HG02763 (cell line): ENCODE data around the gene OR10K2.
"Not testable (repeated sequence)": the region's sequence is repeated elsewhere in the genome, so short reads cannot be mapped to it uniquely, and the experiment has no call there.

Experiments used
- ATAC-seq: cut with Tn5 transposase; IDR thresholded peaks from one replicate; pipeline ENCODE4 v1.9.1; 2021; ENCODE audit warnings: mild to moderate bottlenecking, moderate library complexity; ENCODE audit not compliant: unreplicated experiment

Gene OR10K2

GRCh38 chr1:158426137-158426536 is at the start of gene OR10K2:
Gene OR10K2 (minus strand): TSS chr1:158426237. CDS start chr1:158420866, 5,371 bp downstream.
- no peak for ATAC-seq

- no peak for ATAC-seq
These were observed 45.9 kb upstream of the OR10K2 start, which contains the start of gene OR10R2 for GRCh38 chr1:158471920-158472319. Gene OR10R2 (plus strand): TSS chr1:158472220. CDS start chr1:158472326, 106 bp downstream.

- no peak for ATAC-seq
These were observed 35.5 kb upstream of the OR10K2 start, which contains the start of gene OR10K1 for GRCh38 chr1:158461534-158461933. Gene OR10K1 (plus strand): TSS chr1:158461834. CDS start chr1:158465562, 3,728 bp downstream.

- ATAC-seq: no peak
These were observed 32.2 kb upstream of the OR10K2 start for GRCh38 chr1:158458263-158458662.

GRCh38 chr1:158457246-158457645 is 31.2 kb upstream of the OR10K2 start:
- ATAC-seq: no peak

- ATAC-seq: no peak
These were observed 28.5 kb upstream of the OR10K2 start for GRCh38 chr1:158454537-158454936.

GRCh38 chr1:158445376-158445775 is 19.3 kb upstream of the OR10K2 start:
- no peak for ATAC-seq

GRCh38 chr1:158434741-158435140 is 8.7 kb upstream of the OR10K2 start:
- ATAC-seq: no peak

- not testable (repeated sequence) for ATAC-seq
These were observed 4.1 kb upstream of the OR10K2 start for GRCh38 chr1:158430163-158430562.

GRCh38 chr1:158425027-158425426 is 1.0 kb downstream of the OR10K2 start:
- ATAC-seq: no peak

- ATAC-seq: no peak
These were observed 3.8 kb downstream of the OR10K2 start for GRCh38 chr1:158422212-158422611.

- no peak for ATAC-seq
These were observed 8.5 kb downstream of the OR10K2 start for GRCh38 chr1:158417586-158417985.

GRCh38 chr1:158414651-158415345 is 11.2 kb downstream of the OR10K2 start:
- no peak for ATAC-seq

GRCh38 chr1:158407092-158407491 is 18.9 kb downstream of the OR10K2 start:
- ATAC-seq: no peak

- no peak for ATAC-seq
These were observed 25.2 kb downstream of the OR10K2 start for GRCh38 chr1:158400871-158401270.

- no peak for ATAC-seq
These were observed 27.1 kb downstream of the OR10K2 start, which contains the start of gene OR10T2 for GRCh38 chr1:158398818-158399514. Gene OR10T2 (minus strand): TSS chr1:158399466. CDS start chr1:158399466, 0 bp downstream.

- no peak for ATAC-seq
These were observed 29.4 kb downstream of the OR10K2 start for GRCh38 chr1:158396646-158397045.

- no peak for ATAC-seq
These were observed 32.6 kb downstream of the OR10K2 start for GRCh38 chr1:158393476-158393875.

GRCh38 chr1:158391099-158391498 is 34.9 kb downstream of the OR10K2 start:
- ATAC-seq: no peak

GRCh38 chr1:158390331-158390730 is 35.7 kb downstream of the OR10K2 start:
- no peak for ATAC-seq

- ATAC-seq: no peak
These were observed 51.2 kb downstream of the OR10K2 start for GRCh38 chr1:158374860-158375259.

- ATAC-seq: not testable (repeated sequence)
These were observed 51.9 kb downstream of the OR10K2 start for GRCh38 chr1:158374101-158374500.
